ENCODE measurements around the gene QSOX2.
A peak's percentile ranks its signal among the peaks of the same experiment; 100 is the strongest.

The QSOX2 gene

GRCh38 chr9:136243631-136244030 lies 2.0 kb downstream of the QSOX2 start:
- no peak for TF ChIP-seq CTCF (conservative IDR thresholded peaks at IDR 0.05; ENCODE audit: low read length)
- TF ChIP-seq EZH2phosphoT487 (IDR thresholded peaks at IDR 0.05; ENCODE audit: borderline replicate concordance): no peak
- no peaks in the 10 kb centered on the region for H3K36me3 ChIP-seq (ENCODE audit: insufficient read depth, low read length)
- H3F3A ChIP-seq (ENCODE audit: low read depth): peaks cover 6% of the 10 kb centered on the region; the same call in 1 of the 2 replicates
- H3K4me2 ChIP-seq (ENCODE audit: low read depth, low read length, poor library complexity, severe bottlenecking): peak overlapping the region; percentile 97
- no peaks in the 10 kb centered on the region for H3K9me2 ChIP-seq (replicated peaks; ENCODE audit: low read depth, low read length)
- H3K4me1 ChIP-seq (ENCODE audit: insufficient read depth, low read length, poor library complexity, severe bottlenecking): peaks cover 59% of the 10 kb centered on the region
- H3K27me3 ChIP-seq (ENCODE audit: insufficient read depth, low read length, poor library complexity, severe bottlenecking): no peaks in the 10 kb centered on the region
- H4K20me1 ChIP-seq (ENCODE audit: insufficient read depth, low read length, poor library complexity, severe bottlenecking): peaks cover 23% of the 10 kb centered on the region
- peak overlapping the region; percentile 90 for H3K4me3 ChIP-seq (ENCODE audit: low read length, poor library complexity, severe bottlenecking)
- no peaks in the 10 kb centered on the region for H3K9me3 ChIP-seq (ENCODE audit: insufficient read depth, low read depth, low read length)
- no peak overlapping the region for H2AFZ ChIP-seq (ENCODE audit: low read length)
- H3K9ac ChIP-seq (ENCODE audit: low read depth, low read length, poor library complexity, severe bottlenecking): peak overlapping the region; percentile 75
- peaks cover 66% of the 10 kb centered on the region for H3K79me2 ChIP-seq (ENCODE audit: insufficient read depth, low read length)

- Histone ChIP-seq H3K9ac (ENCODE audit: low read depth, low read length, poor library complexity, severe bottlenecking) (peak overlapping the region; percentile 75), H4K20me1 (ENCODE audit: insufficient read depth, low read length, poor library complexity, severe bottlenecking) (peaks cover 27% of the 10 kb centered on the region)
Measured at GRCh38 chr9:136242918-136243525, 2.6 kb downstream of the QSOX2 start.

GRCh38 chr9:136242248-136242647 lies 3.4 kb downstream of the QSOX2 start:
- no peak overlapping the region for H2AFZ ChIP-seq (ENCODE audit: low read length)
- H3K9me2 ChIP-seq (replicated peaks; ENCODE audit: low read depth, low read length): no peaks in the 10 kb centered on the region
- peak overlapping the region; percentile 97 for H3K4me2 ChIP-seq (ENCODE audit: low read depth, low read length, poor library complexity, severe bottlenecking)
- H3K27me3 ChIP-seq (ENCODE audit: insufficient read depth, low read length, poor library complexity, severe bottlenecking): no peaks in the 10 kb centered on the region
- no peaks in the 10 kb centered on the region for H3K36me3 ChIP-seq (ENCODE audit: insufficient read depth, low read length)
- TF ChIP-seq EZH2phosphoT487 (IDR thresholded peaks at IDR 0.05; ENCODE audit: borderline replicate concordance): no peak
- TF ChIP-seq CTCF (conservative IDR thresholded peaks at IDR 0.05; ENCODE audit: low read length): no peak
- no peaks in the 10 kb centered on the region for H3K9me3 ChIP-seq (ENCODE audit: insufficient read depth, low read depth, low read length)
- peak overlapping the region; percentile 90 for H3K4me3 ChIP-seq (ENCODE audit: low read length, poor library complexity, severe bottlenecking)
- H3K9ac ChIP-seq (ENCODE audit: low read depth, low read length, poor library complexity, severe bottlenecking): peak overlapping the region; percentile 75
- H3F3A ChIP-seq (ENCODE audit: low read depth): peaks cover 6% of the 10 kb centered on the region; the same call in 1 of the 2 replicates
- H3K4me1 ChIP-seq (ENCODE audit: insufficient read depth, low read length, poor library complexity, severe bottlenecking): peaks cover 73% of the 10 kb centered on the region
- H3K79me2 ChIP-seq (ENCODE audit: insufficient read depth, low read length): peaks cover 79% of the 10 kb centered on the region
- H4K20me1 ChIP-seq (ENCODE audit: insufficient read depth, low read length, poor library complexity, severe bottlenecking): peaks cover 28% of the 10 kb centered on the region

More at GRCh38 chr9:136242918-136243525, 2.6 kb downstream of the QSOX2 start:
- H3K4me1 ChIP-seq (ENCODE audit: insufficient read depth, low read length, poor library complexity, severe bottlenecking): peaks cover 65% of the 10 kb centered on the region
- no peaks in the 10 kb centered on the region for H3K27me3 ChIP-seq (ENCODE audit: insufficient read depth, low read length, poor library complexity, severe bottlenecking)
- H3K79me2 ChIP-seq (ENCODE audit: insufficient read depth, low read length): peaks cover 72% of the 10 kb centered on the region
- H3K9me3 ChIP-seq (ENCODE audit: insufficient read depth, low read depth, low read length): no peaks in the 10 kb centered on the region
- no peak for TF ChIP-seq EZH2phosphoT487 (IDR thresholded peaks at IDR 0.05; ENCODE audit: borderline replicate concordance)
- TF ChIP-seq CTCF (conservative IDR thresholded peaks at IDR 0.05; ENCODE audit: low read length): peak; percentile 49
- peaks cover 6% of the 10 kb centered on the region; the same call in 1 of the 2 replicates for H3F3A ChIP-seq (ENCODE audit: low read depth)
- no peaks in the 10 kb centered on the region for H3K9me2 ChIP-seq (replicated peaks; ENCODE audit: low read depth, low read length)
- peak overlapping the region; percentile 90 for H3K4me3 ChIP-seq (ENCODE audit: low read length, poor library complexity, severe bottlenecking)
- no peak overlapping the region for H2AFZ ChIP-seq (ENCODE audit: low read length)
- no peaks in the 10 kb centered on the region for H3K36me3 ChIP-seq (ENCODE audit: insufficient read depth, low read length)
- H3K4me2 ChIP-seq (ENCODE audit: low read depth, low read length, poor library complexity, severe bottlenecking): peak overlapping the region; percentile 97

All from Loucy (cell line).